Stimulated activated CD8-positive, alpha-beta memory T cell treated with anti-CD3 and anti-CD28 coated beads, Interleukin-4, amount 100 ng/mL, for 1 hour (primary cell): ENCODE results near the gene BAIAP2L2.
"Not testable (repeated sequence)": the region's sequence is repeated elsewhere in the genome, so short reads cannot be mapped to it uniquely, and the experiment has no call there.

Experiments used
- DNase-seq, 2 donors: peaks; one replicate each; pipeline ENCODE4 v3.0.0-alpha.2; 2020; ENCODE audit warnings: low read depth in 2 of 2, low spot score in 1 of 2

The BAIAP2L2 gene, protein sequence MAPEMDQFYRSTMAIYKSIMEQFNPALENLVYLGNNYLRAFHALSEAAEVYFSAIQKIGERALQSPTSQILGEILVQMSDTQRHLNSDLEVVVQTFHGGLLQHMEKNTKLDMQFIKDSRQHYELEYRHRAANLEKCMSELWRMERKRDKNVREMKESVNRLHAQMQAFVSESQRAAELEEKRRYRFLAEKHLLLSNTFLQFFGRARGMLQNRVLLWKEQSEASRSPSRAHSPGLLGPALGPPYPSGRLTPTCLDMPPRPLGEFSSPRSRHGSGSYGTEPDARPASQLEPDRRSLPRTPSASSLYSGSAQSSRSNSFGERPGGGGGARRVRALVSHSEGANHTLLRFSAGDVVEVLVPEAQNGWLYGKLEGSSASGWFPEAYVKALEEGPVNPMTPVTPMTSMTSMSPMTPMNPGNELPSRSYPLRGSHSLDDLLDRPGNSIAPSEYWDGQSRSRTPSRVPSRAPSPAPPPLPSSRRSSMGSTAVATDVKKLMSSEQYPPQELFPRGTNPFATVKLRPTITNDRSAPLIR

DNA sequence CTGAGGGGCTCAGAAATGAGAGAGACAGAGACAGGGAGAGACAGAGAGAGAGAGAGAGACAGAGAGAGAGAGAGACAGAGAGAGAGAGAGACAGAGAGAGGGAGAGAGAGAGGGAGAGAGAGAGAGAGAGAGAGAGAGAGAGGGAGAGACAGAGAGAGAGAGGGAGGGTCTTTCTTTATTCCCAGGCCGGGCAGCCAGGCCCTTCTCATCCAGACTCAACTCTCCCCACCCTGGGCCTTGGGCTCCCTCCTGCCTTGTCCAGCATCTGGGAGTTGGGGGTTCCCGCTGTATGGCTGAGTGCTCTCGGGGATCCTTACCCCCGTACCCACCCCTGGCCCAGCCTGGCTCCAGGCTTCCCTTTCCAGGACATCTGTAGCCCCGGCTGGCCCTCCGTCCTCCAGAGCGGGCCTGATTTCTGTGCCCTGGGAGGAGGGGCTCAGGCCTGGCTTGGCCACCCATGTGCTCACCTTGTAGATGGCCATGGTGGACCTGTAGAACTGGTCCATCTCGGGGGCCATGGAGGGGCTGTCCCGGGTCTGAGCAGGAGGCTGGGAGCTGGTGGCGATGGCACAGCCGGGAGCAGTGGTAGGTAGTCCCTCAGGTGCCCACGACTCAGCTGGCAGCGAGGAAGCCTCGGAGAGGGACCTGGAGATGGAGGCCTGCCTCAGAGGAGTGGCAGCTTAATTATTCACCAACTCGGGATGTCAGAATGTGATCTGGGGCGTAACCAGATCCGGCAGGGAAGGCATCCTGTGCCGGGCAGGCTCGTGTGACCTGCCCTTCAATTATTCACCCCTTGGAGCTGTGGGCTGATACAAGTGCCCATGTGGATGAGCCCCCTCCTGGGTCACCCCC lies at the start of gene BAIAP2L2:
Gene BAIAP2L2, minus strand, starts transcription at position 677 of the 855 bp plus-strand sequence. Its CDS starts 159 bp downstream, at position 518.
- no peak for DNase-seq

- no peak for DNase-seq
These were observed 45.2 kb upstream of the BAIAP2L2 start for GRCh38 chr22:38155703-38156102.

- DNase-seq: not testable (repeated sequence)
These were observed 44.1 kb upstream of the BAIAP2L2 start for GRCh38 chr22:38154563-38154915.

- DNase-seq: no peak
These were observed 43.5 kb upstream of the BAIAP2L2 start for GRCh38 chr22:38153821-38154562.

DNA sequence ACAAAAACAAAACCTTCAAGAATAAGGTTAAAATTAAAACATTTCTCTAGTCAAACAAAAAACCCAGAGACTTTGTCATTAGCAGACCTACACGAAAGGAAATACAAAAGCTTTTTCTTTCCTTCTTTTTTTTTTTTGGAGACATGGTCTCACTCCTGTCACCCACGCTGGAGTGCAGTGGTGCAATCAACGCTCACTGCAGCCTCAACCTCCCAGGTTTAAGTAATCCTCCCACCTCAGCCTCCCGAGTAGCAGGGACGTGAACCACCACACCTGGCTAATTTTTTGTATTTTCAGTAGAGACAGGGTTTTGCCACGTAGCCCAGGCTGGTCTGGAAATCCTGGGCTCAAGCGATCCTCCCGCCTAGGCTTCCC lies 40.6 kb upstream of the BAIAP2L2 start:
- no peak for DNase-seq

- no peak for DNase-seq
These were observed 37.8 kb upstream of the BAIAP2L2 start for GRCh38 chr22:38148245-38148644.

DNA sequence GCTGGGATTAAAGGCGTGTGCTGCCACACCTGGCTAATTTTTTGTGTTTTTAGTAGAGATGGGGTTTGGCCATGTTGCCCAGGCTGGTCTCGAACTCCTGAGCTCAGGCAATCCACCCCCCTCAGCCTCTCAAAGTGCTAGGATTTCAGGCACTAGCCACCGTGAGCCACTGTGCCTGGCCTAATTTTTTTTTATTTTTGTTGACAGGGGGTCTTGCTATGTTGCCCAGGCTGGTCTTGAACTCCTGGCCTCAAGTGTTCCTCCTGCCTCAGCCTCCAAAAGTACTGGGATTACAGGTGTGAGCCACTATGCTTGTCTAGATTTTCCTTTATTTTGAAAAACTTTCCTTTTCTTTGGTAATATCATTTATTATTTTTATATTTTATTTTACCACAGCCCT lies 35.7 kb upstream of the BAIAP2L2 start:
- DNase-seq: not testable (repeated sequence)

- DNase-seq: no peak
These were observed 33.5 kb upstream of the BAIAP2L2 start for GRCh38 chr22:38144025-38144405.

- no peak for DNase-seq
These were observed 32.1 kb upstream of the BAIAP2L2 start for GRCh38 chr22:38142606-38143005.

- no peak for DNase-seq
These were observed 30.9 kb upstream of the BAIAP2L2 start for GRCh38 chr22:38141217-38141973.

DNA sequence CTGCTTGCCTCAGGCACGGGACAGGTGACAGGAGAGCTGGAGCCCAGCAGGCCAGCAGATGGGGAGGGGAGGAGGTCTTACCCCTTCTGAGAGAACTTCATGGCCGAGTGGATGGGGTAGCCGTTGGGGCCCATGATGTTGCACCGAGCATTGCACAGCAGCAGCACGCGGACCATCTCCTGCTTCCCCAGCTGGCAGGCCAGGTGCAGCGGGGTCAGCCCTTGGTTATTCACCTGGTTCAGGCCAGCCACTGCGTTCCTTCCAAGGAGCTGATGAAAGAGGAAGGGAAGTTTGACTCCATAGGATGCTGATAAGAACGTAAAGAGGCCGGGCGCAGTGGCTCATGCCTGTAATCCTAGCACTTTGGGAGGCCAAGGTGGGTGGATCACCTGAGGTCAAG lies 29.4 kb upstream of the BAIAP2L2 start:
- DNase-seq: no peak

DNA sequence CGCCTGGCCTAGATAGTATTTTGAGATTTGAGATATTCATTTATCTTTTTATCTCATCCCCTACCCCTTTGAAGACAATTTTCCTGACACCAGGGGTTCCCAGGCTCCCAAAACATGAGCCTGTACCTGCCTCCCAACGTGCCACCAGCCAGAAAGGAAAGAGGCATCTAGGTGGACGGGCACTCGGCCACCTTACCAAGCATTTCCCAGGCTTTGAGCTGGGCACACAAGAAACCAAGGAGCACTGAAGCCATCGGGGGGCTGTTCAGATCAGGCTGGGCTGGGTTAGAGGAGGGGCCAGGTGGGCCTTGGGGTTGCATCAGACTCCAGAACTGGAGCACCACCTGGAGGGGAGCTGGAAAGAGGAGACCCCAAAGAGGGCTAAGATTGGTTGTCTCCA lies 28.5 kb upstream of the BAIAP2L2 start:
- no peak for DNase-seq

- no peak for DNase-seq
These were observed 27.6 kb upstream of the BAIAP2L2 start for GRCh38 chr22:38137876-38138687.

- no peak for DNase-seq
These were observed 26.1 kb upstream of the BAIAP2L2 start for GRCh38 chr22:38136607-38137006.

DNA sequence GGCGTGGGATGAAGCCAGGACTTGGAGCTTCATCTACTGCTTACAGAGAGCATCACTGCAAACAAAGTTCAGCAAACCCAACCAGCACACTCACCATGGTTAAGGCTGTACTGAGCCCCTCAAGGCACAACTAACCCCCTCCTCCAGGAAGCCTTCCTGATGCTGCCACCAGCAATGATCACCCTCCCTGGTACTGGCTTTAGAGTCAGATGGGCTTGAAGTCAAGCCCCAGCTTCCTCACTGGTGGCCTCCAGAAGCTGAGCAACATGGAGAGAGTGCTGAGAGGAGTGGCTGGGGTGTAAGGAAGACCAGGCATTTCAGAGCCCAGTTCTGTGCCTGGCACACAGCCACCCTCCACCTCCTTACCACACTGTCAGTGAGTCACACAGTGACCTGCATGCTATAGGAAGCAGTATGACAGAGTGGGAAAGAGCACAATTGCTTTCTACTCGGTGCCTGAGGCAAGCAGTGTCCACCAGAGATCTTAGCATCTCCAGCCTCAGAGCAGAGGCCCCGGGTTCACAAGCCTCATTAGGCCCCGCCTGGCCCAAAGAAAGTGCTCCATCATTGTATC lies 24.7 kb upstream of the BAIAP2L2 start:
- DNase-seq: no peak

DNA sequence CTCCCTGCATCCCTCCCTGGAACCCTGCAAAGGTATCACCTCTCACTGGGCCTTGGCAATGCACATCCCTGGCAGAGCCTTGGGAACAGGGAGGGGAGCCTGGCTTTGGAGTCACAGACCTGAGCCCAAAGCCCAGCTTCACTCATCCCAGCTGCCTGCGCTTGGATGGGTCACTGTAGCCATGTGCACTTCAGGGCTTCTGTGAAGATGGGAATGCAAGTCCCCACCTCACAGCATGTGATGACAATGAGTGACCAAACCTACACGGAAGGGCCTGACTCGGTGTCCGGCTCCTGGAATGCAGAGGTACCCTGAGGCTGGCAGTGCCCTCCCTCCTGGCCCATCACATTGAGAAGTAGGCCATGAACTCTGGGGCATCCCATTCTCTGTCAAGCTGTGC lies 22.8 kb upstream of the BAIAP2L2 start:
- no peak for DNase-seq

GRCh38 chr22:38132794-38133193 lies 22.3 kb upstream of the BAIAP2L2 start:
- no peak for DNase-seq

DNA sequence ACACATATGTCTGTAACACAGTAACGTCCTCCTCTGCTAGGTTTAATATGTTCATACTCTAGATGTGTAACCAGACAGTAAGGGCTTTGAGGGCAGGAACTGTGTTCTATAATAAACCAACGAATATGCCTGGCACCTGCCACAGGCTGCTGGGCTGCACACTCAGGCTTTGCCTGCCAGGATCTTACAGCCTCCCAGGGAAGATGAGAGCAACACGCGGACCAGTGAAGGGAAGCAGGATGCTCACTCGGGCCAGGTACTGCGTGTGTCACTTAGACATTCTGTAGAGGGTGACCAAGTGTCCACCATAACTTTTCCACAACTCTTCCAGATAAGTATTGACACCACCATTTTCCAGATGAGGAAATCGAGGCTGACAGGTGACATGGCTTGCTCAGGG lies 21.7 kb upstream of the BAIAP2L2 start:
- DNase-seq: no peak

DNA sequence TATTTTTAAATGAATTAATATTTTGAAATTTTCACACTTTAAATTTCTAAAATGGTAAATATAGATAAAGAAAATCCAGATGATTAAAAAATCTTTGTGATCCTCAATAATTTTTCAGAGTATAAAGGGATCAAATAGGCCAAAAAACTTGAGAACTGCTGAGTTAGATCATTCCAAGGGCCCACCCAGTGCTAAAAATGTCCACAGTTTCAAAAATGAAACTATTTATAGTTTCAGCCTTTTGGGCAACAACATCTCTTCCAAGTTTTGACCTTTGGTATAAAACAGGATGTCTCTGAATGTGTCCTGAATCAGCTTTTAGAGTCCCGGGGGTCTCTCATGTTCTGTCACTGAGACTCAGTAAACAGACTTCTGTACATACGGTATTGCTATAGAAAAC lies 20.9 kb upstream of the BAIAP2L2 start:
- no peak for DNase-seq

GRCh38 chr22:38129856-38130255 lies 19.4 kb upstream of the BAIAP2L2 start:
- DNase-seq: no peak
